Stimulated activated CD8-positive, alpha-beta memory T cell treated with anti-CD3 and anti-CD28 coated beads, Interleukin-7, amount 100 ng/mL, for 24 hours (primary cell): ENCODE measurements around the gene KAT8.

Experiments used
- DNase-seq: peaks from one replicate; pipeline ENCODE4 v3.0.0-alpha.2; 2020; ENCODE audit warnings: low read depth

The KAT8 gene

GRCh38 chr16:31108035-31108793 is 9.2 kb upstream of the KAT8 start, which contains the start of gene BCKDK:
TSS of gene BCKDK (plus strand) at chr16:31108386. CDS start at chr16:31109224, 838 bp downstream.
- DNase-seq, result peak; percentile 49

GRCh38 chr16:31108794-31109558 is 8.5 kb upstream of the KAT8 start:
- no peak for DNase-seq

DNA sequence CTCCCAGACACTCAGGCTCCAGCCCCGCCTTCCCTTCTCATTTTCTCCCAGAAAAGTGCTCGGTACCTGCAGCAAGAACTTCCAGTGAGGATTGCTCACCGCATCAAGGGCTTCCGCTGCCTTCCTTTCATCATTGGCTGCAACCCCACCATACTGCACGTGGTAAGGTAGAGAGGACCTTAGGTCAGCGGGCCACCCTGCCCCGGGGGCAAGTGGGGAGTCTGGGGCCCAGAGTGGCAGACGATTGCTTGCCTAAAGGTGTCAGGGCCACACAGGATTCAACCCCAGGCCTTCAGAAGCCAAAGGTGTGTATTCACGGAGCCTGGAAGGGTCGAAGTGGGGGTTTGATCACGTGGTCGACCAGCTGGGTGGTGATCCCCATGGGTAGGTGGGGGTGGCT is 7.8 kb upstream of the KAT8 start:
- DNase-seq, result no peak

GRCh38 chr16:31110106-31111034 is 7.1 kb upstream of the KAT8 start:
- no peak for DNase-seq

GRCh38 chr16:31111881-31112466 is 5.5 kb upstream of the KAT8 start:
- DNase-seq, result no peak

- no peak for DNase-seq
Measured at GRCh38 chr16:31112711-31113110, 4.8 kb upstream of the KAT8 start.

DNA sequence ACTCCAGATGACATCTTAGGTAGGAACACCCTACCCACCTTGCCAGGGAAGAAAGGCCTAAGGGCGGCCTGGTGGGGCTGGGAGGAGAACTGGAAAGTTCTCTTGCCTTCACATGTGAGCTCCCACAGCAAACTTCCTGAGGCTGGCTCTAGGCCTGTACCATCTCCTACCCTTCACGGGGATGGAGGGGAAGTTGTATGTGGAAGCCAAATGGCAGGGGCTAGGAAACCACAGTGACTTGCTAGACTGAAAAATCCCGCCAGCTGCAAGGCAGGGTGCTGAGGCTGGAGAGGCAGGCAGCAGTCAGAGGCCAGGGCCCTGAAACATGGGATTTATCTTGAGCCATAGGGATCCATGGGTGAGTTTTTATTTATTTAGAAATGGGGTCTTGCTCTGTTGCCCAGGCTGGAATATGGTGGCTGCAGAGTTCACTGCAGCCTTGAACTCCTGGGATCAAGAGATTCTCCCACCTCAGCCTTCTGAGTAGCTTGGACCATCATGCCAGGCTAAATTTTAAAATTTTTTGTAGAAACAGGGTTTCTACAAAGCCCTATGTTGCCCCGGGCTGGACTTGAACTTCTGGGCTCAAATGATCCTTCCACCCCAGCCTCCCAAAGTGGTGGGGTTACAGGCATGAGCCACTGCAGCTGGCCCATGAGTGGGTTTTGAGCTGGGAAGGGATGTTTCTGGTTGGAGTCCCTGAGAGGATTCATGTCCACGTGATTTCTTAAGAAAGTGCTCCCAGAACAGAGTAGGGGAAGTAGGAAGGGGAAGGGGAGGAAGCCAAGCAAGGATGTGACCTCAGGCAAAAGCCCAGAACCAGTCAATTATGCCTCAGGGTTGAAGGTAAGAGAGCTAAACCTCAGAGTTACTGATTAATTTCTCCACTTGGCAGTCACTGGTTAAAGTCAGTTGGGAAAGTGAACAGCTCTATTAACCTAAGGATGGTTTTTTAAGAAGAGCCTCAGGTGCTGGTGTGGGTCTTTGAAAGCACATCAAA is 4.0 kb upstream of the KAT8 start:
- DNase-seq, result no peak

- no peak for DNase-seq
Measured at GRCh38 chr16:31114468-31114867, 3.0 kb upstream of the KAT8 start.

GRCh38 chr16:31118223-31119155 is 1.0 kb downstream of the KAT8 start:
- no peak for DNase-seq

- no peak for DNase-seq
Measured at GRCh38 chr16:31120129-31120528, 2.7 kb downstream of the KAT8 start.

DNA sequence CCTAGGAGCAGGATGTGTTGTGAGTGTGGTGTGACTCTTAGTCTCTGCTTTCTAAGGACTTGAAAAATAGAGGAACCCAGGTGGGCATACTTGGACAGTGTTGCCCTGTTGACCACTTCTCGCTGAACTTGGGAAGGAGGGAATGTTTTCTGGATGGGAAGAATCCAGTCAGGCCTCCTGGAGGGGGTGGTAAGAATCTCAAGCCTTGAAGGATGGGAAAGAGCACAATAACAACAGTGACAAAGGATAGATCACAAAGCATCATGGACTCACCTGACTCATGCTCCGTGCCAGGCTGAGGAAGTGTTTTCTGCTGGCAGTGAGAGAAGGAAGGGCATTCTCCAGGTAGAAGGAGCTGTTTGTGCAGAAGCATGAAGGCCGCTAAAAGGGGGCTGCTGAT is 8.4 kb downstream of the KAT8 start:
- DNase-seq, result no peak

- no peak for DNase-seq
Measured at GRCh38 chr16:31127182-31127581, 9.7 kb downstream of the KAT8 start.

DNA sequence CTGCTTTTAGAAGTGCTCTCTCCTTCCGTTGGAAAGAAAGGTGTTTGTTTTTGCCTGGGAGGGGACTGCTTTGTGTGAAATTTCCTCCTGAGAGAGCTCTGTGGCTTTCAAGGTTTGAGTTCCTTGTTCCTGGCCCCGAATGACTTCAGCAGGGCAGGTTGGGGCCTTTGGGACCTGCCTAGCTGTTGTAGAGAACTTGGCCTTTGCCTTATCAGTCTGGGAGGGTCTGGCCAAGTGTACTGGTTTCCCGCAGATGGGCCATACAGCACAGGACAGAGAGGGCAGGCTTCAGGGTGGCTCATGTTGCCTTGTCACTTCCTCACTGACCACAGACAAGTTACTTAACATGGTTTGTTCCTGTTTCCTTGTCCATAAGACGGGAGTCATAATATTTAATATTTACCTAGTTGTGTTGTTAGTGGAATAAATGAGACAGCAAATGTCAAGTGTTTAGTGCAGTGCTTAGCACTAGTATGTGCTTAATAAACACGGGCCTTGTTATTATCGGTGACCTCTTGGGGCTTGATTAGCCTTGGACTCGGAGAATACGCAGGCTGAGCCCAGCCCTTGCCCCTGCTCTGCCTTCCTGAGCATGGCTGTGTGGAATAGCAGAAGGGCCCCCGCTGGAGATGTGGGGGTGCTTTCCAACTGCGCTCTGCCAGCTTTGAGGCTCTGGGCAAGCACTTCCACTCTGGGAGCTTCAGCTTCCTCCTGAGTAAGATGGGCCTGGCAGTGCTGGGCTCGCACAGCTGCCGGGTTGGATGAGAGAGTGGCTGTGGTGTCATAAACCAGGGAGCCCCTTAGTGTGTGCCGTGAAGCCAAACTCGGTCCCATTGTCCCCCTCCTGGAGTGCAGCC is 11.5 kb downstream of the KAT8 start:
- DNase-seq, result no peak

DNA sequence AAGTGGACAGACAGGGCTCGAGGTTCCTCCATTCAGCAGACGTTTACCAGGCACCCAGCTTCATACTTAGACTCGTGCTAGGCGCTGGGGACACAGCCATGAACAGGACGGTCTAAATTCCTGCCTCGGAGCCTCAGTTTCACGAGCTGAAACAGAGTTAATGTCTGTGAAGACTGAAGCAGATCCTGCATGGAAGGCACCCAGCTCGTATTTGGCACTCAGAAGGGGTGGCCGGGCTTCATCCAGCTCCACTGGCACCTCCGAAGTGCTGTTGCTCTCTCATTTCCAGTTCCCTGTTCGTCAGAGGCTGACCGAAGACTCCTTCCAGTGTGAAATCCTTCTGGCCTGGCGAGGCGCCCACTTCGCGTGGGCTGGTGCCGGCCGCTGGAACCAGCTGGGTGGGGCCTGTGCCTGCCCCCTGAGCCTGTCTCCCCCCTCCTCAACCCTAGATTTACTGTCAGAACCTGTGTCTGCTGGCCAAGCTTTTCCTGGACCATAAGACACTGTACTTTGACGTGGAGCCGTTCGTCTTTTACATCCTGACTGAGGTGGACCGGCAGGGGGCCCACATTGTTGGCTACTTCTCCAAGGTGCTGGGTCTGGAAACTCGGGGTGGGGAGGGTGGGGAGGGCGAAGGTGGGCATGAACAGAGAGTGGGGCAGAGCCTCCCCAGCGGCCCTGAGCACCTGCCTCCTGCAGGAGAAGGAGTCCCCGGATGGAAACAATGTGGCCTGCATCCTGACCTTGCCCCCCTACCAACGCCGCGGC is 12.3 kb downstream of the KAT8 start:
- no peak for DNase-seq

DNA sequence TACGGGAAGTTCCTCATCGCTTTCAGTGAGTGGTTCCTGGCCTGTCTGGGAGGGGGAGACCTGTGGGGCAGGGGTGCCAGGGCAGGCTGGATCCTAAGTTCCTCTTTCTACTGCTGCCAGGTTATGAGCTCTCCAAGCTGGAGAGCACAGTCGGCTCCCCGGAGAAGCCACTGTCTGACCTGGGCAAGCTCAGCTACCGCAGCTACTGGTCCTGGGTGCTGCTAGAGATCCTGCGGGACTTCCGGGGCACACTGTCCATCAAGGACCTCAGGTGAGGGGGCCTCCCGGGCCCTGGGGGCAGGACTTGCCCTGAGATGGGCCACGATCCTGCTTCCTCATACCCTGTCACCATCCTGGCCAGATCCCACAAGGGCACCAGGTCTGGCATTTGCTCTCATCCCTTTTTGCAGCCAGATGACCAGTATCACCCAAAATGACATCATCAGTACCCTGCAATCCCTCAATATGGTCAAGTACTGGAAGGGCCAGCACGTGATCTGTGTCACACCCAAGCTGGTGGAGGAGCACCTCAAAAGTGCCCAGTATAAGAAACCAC is 12.9 kb downstream of the KAT8 start:
- no peak for DNase-seq

DNA sequence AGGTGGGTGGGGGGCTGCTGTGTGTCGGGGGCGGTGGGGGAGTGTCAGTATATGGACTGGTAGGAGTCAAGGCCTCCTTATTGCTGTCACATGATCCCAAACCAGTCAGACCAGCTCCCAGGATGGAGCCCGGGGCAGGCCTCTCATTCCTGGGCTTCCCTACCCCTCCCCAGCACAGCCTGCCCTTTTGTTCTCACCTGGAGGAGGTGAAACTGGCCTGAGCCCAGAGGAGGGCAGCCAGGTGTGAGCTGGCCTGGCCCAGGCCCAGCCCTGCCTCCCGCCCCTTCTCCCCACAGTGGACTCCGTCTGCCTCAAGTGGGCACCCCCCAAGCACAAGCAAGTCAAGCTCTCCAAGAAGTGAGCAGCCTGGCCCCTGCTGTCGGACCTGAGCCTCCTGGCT is 13.4 kb downstream of the KAT8 start:
- no peak for DNase-seq

GRCh38 chr16:31131416-31131815 is 14.0 kb downstream of the KAT8 start:
- no peak for DNase-seq
